Measurements from ENCODE around the gene TPK1.

Gene TPK1

GRCh38 chr7:144835652-144836544, at the start of gene TPK1:
TPK1 (minus strand) TSS chr7:144836053; CDS start chr7:144835602, 451 bp downstream.
- peak; percentile 97 for DNase-seq

- DNase-seq: no peak
Observed at GRCh38 chr7:144885478-144885877, 49.6 kb upstream of the TPK1 start.

GRCh38 chr7:144884896-144885295, 49.0 kb upstream of the TPK1 start:
- DNase-seq: no peak

DNA sequence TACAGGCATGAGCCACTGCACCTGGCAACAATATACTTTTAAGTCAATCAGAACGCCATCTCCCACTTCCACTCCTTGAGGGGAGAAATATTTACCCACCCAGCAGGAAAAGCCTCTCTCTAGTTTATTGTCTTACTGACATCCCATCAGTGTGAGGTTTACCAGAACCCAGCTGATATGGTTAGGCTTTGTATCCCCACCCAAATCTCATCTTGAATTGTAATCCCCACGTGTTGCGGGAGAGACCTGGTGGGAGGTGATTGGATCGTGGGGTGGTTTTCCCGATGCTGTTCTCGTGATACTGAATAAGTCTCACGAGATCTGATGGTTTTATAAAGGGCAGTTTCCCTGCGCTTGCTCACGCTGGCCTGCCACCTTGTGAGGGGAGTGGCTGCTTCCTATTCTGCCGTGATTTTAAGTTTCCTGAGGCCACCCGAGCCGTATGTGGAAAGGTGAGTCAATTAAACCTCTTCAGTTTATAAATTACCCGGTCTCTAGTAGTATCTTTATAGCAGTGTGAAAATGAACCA, 37.5 kb upstream of the TPK1 start:
- DNase-seq: no peak

DNA sequence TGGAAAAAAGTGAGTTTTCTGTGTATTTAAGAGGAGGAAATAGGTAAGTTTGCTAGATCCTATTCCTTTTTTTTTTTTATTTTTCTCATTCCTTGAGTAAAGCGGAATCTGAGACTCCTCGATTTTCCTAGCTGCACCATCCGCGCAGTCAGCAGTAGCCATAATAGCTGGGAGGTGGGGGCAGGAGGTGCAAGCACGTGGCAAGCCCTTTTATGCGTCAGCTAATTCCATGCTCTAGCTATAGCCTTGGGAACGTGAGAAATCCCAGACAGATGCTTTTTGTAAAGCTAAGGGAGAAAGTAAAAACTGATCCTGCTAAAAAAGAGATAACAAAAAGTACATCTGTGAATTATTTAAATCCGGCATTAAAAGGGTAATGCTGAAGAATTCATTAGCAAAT, 33.2 kb upstream of the TPK1 start:
- no peak for DNase-seq

GRCh38 chr7:144866189-144866588, 30.3 kb upstream of the TPK1 start:
- no peak for DNase-seq

GRCh38 chr7:144863320-144863647, 27.4 kb upstream of the TPK1 start:
- DNase-seq: no peak

GRCh38 chr7:144862612-144863319, 26.9 kb upstream of the TPK1 start:
- DNase-seq: no peak

DNA sequence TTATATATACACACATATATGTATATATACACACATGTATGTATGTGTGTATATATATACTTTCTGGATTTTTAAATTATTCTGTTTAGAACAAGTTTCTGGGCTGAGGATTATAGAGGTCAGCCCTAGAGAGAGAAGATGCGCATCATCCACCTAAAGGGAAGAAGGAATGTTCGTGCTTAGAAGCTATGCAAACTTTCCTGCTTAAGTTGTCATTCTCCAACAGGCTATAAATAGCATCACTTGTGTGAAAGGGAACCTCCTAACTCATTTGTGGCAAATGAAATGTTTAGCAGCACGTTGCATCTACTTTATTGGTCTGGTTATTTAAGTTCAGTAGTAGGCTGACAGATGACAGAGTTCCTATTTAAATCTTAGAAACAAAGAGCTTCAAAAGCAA, 23.9 kb upstream of the TPK1 start:
- no peak for DNase-seq

- DNase-seq: no peak
Observed at GRCh38 chr7:144857463-144857862, 21.6 kb upstream of the TPK1 start.

- DNase-seq: peak; percentile 76
Observed at GRCh38 chr7:144854839-144855424, 19.1 kb upstream of the TPK1 start.

- DNase-seq: no peak
Observed at GRCh38 chr7:144853542-144853941, 17.7 kb upstream of the TPK1 start.

- DNase-seq: no peak
Observed at GRCh38 chr7:144848078-144848477, 12.2 kb upstream of the TPK1 start.

DNA sequence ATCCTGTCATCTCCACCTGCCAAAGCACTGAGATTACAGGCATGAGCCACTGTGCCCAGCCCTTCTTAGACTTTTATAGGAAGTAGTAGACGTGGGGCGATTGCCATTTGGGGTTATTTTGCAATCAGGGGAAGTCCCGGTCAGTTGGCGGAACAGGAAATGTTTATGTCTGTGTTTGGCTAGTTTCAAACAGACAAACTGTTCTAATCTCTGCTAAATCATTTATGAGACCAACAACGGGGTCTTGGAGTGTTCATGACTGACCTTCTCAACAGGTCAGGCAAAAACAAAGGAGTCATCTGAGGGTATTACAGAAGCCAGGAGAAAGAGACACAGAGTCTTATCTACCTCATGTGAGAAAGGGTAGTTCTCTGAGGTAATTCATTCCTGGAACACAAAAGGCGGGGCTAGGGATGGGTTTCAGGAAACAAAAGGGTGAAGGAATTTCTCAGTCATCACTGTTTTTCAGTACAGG, 6.6 kb upstream of the TPK1 start:
- DNase-seq: no peak

DNA sequence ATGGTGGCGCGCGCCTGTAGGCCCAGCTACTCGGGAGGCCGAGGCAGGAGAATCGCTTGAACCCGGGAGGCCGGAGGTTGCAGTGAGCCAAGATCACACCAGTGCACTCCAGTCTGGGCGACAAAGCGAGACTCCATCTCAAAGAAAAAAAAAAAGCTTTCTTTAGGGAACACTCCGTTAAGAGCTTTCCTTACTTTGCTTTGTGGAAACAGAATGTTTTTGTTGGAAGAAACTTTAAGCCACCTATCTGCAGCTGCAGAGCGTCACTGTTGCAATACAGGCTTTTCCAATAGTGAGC, 641 bp upstream of the TPK1 start:
- no peak for DNase-seq

DNA sequence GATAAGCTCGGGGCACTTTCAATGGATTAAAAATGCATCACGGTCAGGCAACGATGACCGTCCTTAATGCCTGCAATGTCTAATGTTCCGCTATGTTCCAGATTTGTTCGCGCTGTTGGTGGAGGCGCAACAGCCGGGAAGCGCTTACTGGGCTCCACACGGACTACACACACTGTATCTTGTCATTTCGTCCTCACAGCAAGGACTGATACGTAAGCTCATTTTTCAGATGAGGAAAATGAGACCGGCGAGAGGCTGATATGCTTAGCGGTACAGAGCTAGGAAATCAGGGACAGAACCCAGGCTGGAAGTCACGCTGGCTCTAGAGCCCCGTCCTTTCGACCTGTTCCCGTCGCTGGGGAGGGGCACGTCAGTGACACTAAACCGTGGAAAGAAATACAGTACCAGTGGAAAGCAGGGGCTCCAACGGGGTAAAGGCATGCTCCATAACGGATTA, 670 bp downstream of the TPK1 start:
- DNase-seq: peak; percentile 80

DNA sequence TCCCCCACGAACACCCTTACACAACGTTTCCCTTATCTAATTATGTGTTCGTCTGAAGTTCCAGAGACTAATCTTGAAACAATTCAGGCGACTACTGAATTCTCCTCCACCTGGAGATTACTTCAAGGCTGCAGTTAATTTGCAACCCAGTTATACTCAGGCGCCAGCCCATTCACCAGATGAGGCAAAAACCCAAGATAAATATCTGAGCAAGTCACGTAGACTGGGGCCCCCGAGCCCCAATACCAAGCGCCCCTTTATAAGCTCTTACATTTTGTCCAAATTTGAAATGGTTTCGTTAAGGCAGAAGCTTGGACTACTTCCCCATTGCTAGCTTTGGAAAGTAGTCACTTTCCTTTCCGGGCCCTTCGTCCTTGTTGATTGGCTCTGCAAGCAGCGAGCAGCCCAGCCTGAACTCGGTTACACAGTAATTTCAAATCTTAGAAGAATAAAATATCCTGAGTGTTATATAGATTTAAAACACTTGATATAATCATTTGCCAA, 1.2 kb downstream of the TPK1 start:
- peak; percentile 53 for DNase-seq

DNA sequence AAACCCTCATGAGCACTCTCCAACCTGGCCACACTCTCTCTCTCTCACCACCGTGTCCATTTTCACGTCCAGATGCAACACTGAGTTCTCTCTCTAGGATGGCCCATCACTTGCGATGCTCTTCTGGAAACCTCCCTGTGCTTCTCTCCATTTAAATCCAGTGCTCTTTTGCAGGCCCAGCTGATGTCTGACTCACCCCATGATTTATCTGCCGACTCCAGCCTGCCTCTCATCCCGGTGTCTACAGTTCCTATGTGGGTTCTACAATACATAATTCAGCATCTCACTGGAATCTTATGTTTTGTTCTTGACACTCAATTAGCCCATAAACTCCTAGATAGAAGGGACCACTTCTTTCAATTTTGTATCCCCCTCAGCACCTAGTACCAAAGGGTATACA, 5.0 kb downstream of the TPK1 start:
- DNase-seq: no peak

DNA sequence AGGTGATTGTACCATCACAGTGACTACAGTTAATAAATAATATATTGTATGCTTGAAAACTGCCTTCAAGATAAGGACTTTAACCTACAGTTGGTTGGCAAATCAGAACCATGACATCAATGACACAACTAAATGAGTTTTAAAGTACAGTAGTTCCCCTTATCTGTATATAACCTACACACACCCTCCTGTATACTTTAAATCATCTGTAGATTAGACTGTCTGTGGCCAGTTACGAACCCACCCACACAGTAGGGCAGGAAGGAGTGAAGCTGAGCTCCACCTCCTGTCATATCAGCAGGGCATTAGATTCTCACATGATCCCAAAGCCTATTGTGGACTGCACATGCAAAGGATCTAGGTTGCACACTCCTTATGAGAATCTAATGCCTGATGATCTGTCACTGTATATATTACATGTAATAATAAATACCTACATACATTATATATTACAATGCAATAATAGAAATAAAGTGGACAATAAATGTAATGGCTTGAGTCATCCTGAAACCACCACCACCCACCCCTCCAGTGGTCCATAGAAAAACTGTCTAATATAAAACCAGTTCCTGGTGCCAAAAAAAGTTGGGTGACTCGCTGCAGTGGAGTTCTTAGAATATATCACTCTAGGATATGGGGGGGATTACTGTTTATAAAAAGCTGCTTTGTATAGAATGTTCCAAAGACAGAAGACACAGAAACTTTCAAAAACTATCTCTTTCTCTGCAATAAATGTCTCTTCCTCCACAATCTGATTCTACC, 5.6 kb downstream of the TPK1 start:
- DNase-seq: no peak

- DNase-seq: no peak
Observed at GRCh38 chr7:144827621-144828020, 8.2 kb downstream of the TPK1 start.

DNA sequence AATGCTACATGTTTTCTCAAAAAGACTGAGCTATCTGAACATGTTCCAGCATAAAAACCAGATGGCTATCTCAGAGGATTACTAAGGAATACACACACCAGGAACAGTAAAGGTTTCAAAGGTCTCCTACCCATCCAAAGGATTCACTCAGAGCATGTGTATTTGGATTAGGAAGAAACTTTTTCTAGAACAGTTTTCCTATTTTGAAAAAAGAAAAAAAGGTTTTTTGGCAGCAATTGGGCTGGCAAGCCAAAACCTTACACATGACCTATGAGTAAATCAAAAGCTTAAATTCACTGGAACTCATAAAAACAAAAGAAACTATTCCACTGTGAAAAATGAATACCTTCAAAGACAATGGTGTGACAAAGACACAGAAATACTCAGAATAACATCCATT, 9.6 kb downstream of the TPK1 start:
- DNase-seq: no peak

- peak; percentile 37 for DNase-seq
Observed at GRCh38 chr7:144824360-144824759, 11.5 kb downstream of the TPK1 start.

DNA sequence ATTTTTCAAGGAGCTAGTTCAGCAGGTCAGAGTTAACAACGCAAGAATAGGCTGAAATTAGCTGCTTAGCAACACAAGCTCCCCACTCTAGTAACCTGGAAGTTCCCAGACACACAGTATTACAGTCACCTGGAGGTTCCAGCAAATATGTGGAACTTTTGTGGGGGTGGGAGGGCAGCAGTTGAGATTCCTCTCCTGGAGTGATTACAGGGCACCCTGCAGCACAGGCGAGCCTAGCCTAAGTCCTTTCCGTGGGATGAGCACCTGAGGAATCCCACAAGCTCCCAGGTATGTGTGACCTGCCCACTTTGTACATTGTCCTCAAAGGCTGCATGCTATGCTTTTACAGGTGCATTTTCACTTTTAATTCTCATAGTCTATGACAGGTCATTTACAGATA, 13.6 kb downstream of the TPK1 start:
- peak; percentile 33 for DNase-seq
